Keratinocyte (primary cell): ENCODE measurements around the gene ADAMTS9. TPM values are rescaled to one million over a fixed set of nuclear protein-coding genes. Genes with fewer than 3 reads are reported as not detected.

Experiments used
- DNase-seq: peaks from one replicate; pipeline ENCODE4 v3.0.0-alpha.2; 2011; ENCODE audit warnings: low read depth, missing footprints, low spot score
- FAIRE-seq: peaks from 2 replicates; lab custom pipeline; 2011; peaks lifted over from hg19 to GRCh38; lab: Jason Lieb, UNC
- H2AFZ ChIP-seq: 2 replicates; pipeline ENCODE4 v1.6.0; 2012; ENCODE audit warnings: low read length, control low read depth, inconsistent platforms; ENCODE audit not compliant: control insufficient read depth
- H3K27ac ChIP-seq: 2 replicates; pipeline ENCODE4 v1.5.1; 2011; ENCODE audit warnings: low read length; ENCODE audit not compliant: control insufficient read depth, insufficient read depth
- H3K27me3 ChIP-seq: 3 replicates; pipeline ENCODE4 v1.6.0; 2011; ENCODE audit warnings: low read length; ENCODE audit not compliant: control insufficient read depth, insufficient read depth; ENCODE audit errors: extremely low read depth
- H3K36me3 ChIP-seq, 2 experiments: 2 replicates in 1 of 2; 3 replicates in 1 of 2; pipeline ENCODE4 v1.5.1; 2011; ENCODE audit warnings: low read length in 2 of 2, mild to moderate bottlenecking in 1 of 2; ENCODE audit not compliant: control insufficient read depth in 2 of 2, insufficient read depth in 2 of 2; ENCODE audit errors: extremely low read depth in 1 of 2
- H3K4me1 ChIP-seq: 3 replicates; pipeline ENCODE4 v1.5.1; 2011; ENCODE audit warnings: low read length; ENCODE audit not compliant: control insufficient read depth, insufficient read depth; ENCODE audit errors: extremely low read depth
- H3K4me2 ChIP-seq: 3 replicates; pipeline ENCODE4 v1.6.0; 2011; ENCODE audit warnings: low read depth, low read length; ENCODE audit not compliant: control insufficient read depth, insufficient read depth; ENCODE audit errors: extremely low read depth
- H3K4me3 ChIP-seq, 3 experiments: fragments of 200-600 bp in 1 of 3; sonication (generic) in 1 of 3; 2 replicates in 2 of 3; 3 replicates in 1 of 3; pipeline ENCODE4 v1.5.1; 2011 to 2016; ENCODE audit warnings: low read length in 3 of 3, mild to moderate bottlenecking in 3 of 3, control low read depth in 2 of 3, inconsistent platforms in 1 of 3, low read depth in 1 of 3, mixed read lengths in 1 of 3, mixed run types in 1 of 3, moderate library complexity in 1 of 3; ENCODE audit not compliant: control insufficient read depth in 2 of 3, insufficient read depth in 2 of 3; ENCODE audit errors: extremely low read depth in 1 of 3
- H3K79me2 ChIP-seq: 2 replicates; pipeline ENCODE4 v1.6.0; 2012; ENCODE audit warnings: low read length; ENCODE audit not compliant: control insufficient read depth, insufficient read depth
- H3K9ac ChIP-seq: 3 replicates; pipeline ENCODE4 v1.6.0; 2011; ENCODE audit warnings: low read length; ENCODE audit not compliant: control insufficient read depth, insufficient read depth; ENCODE audit errors: extremely low read depth
- H3K9me1 ChIP-seq: 3 replicates; pipeline ENCODE4 v1.6.0; 2011; ENCODE audit warnings: low read length; ENCODE audit not compliant: control insufficient read depth, insufficient read depth; ENCODE audit errors: extremely low read depth
- H3K9me3 ChIP-seq: 2 replicates; pipeline ENCODE4 v1.5.1; 2012; ENCODE audit warnings: low read depth, low read length; ENCODE audit not compliant: control insufficient read depth
- H4K20me1 ChIP-seq: 3 replicates; pipeline ENCODE4 v1.6.0; 2011; ENCODE audit warnings: low read length; ENCODE audit not compliant: control insufficient read depth, insufficient read depth; ENCODE audit errors: extremely low read depth
- CTCF ChIP-seq, 3 experiments: IDR thresholded peaks in 1 of 3; conservative IDR thresholded peaks in 1 of 3; optimal IDR thresholded peaks in 1 of 3; 2 replicates in 2 of 3; 3 replicates in 1 of 3; pipeline versions ENCODE3 to v1.5.1; 2011; ENCODE audit warnings: low read length in 3 of 3, mild to moderate bottlenecking in 3 of 3, moderate library complexity in 2 of 3, control low read depth in 1 of 3, inconsistent platforms in 1 of 3; ENCODE audit not compliant: insufficient read depth in 2 of 3; ENCODE audit errors: extremely low read depth in 1 of 3
- EZH2 ChIP-seq: IDR thresholded peaks from one replicate; pipeline ENCODE4 v1.6.1; 2012; ENCODE audit warnings: inconsistent platforms, mild to moderate bottlenecking, low read length, moderate library complexity
- dilution Hi-C: fragments of 300-500 bp; cut with MboI; formaldehyde crosslinking; loops from one replicate; pipeline ENCODE4 v1.7.0; 2020; ENCODE audit warnings: low sequenced_read_pairs; ENCODE audit not compliant: extremely low pct_ligation_motif_present
- polyA plus RNA-seq, 5 experiments: library from polyadenylated mRNA; depleted of rRNA in 3 of 5; stranded (reverse) in 3 of 5; stranded (forward) in 1 of 5; unstranded in 1 of 5; fragments of >200 nt; gene quantifications; 1 replicate in 1 of 5; 2 replicates in 3 of 5; 3 replicates in 1 of 5; pipeline versions ENCODE4 v1.2.1 to v1.2.3, GENCODE V29; 2011 to 2012; ENCODE audit warnings: missing spikeins in 2 of 5, low read depth in 1 of 5, low replicate concordance in 1 of 5

The ADAMTS9 gene
- polyA plus RNA-seq, 1 donor (not counting 4 experiments of a cell fraction or from before 2014, with no cell fraction given): 0.43 TPM

GRCh38 chr3:64667887-64668581 lies 19.8 kb downstream of the ADAMTS9 start:
- H3K4me1 ChIP-seq: peaks cover 3% of the 10 kb centered on the region
- H3K4me2 ChIP-seq: no peak overlapping the region
- dilution Hi-C loops: no loop called here
- FAIRE-seq (no peak), DNase-seq (no peak)
- no peak for TF ChIP-seq CTCF (optimal IDR thresholded peaks at IDR 0.05 in 1 of 3, IDR thresholded peaks at IDR 0.05 in 1 of 3, conservative IDR thresholded peaks at IDR 0.05 in 1 of 3; ENCODE audit: extremely low read depth in 1 of 3, insufficient read depth in 2 of 3, low read length in 3 of 3)
- TF ChIP-seq EZH2: no peak
- no peak overlapping the region for H2AFZ ChIP-seq
- H3K4me3 ChIP-seq: no peak overlapping the region
- no peaks in the 10 kb centered on the region for H3K27me3 ChIP-seq
- H3K9ac ChIP-seq: no peak overlapping the region
- no peaks in the 10 kb centered on the region for H3K36me3 ChIP-seq
- H3K79me2 ChIP-seq: no peaks in the 10 kb centered on the region
- H3K9me3 ChIP-seq: no peaks in the 10 kb centered on the region
- H4K20me1 ChIP-seq: no peaks in the 10 kb centered on the region
- no peaks in the 10 kb centered on the region for H3K9me1 ChIP-seq
- no peak overlapping the region for H3K27ac ChIP-seq

GRCh38 chr3:64667138-64667537 lies 20.7 kb downstream of the ADAMTS9 start:
- Histone ChIP-seq H3K27me3 (no peaks in the 10 kb centered on the region), H3K79me2 (no peaks in the 10 kb centered on the region), H3K9me1 (no peaks in the 10 kb centered on the region), H2AFZ (no peak overlapping the region), H3K27ac (no peak overlapping the region), H4K20me1 (no peaks in the 10 kb centered on the region), H3K4me1 (peaks cover 3% of the 10 kb centered on the region), H3K9me3 (no peaks in the 10 kb centered on the region), H3K36me3 (no peaks in the 10 kb centered on the region), H3K9ac (no peak overlapping the region), H3K4me2 (no peak overlapping the region), H3K4me3 (no peak overlapping the region)
- TF ChIP-seq CTCF (optimal IDR thresholded peaks at IDR 0.05 in 1 of 3, IDR thresholded peaks at IDR 0.05 in 1 of 3, conservative IDR thresholded peaks at IDR 0.05 in 1 of 3; ENCODE audit: extremely low read depth in 1 of 3, insufficient read depth in 2 of 3, low read length in 3 of 3) (no peak), EZH2 (no peak)
- DNase-seq (no peak), FAIRE-seq (no peak)
- dilution Hi-C loops: no loop called here
